ENCODE results near the gene SFSWAP.

Gene SFSWAP

DNA sequence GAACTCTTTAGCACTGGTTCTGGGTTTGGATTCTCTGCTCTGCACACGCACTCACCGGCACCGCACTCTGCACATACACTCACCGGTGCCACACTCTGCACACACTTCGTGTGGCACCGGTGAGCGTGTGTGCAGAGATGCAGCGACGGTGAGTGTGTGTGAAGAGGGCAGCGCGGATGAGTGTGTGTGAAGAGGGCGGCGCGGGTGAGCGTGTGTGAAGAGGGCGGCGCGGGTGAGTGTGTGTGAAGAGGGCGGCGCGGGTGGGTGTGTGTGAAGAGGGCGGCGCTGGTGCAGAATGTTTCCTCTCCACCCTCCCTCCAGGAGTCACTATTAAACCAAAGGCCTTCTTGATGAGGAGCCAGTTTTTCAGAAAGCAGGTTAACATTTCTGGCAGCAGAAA lies 68.1 kb downstream of the SFSWAP start:
- DNase-seq (ENCODE audit: low spot score): no peak
- ChIA-PET POLR2A (ENCODE audit: low non-redundant PET) (no interaction called here), CTCF (no interaction called here)
- H3K27ac ChIP-seq: no peak overlapping the region
- TF ChIP-seq, protein P1, sequence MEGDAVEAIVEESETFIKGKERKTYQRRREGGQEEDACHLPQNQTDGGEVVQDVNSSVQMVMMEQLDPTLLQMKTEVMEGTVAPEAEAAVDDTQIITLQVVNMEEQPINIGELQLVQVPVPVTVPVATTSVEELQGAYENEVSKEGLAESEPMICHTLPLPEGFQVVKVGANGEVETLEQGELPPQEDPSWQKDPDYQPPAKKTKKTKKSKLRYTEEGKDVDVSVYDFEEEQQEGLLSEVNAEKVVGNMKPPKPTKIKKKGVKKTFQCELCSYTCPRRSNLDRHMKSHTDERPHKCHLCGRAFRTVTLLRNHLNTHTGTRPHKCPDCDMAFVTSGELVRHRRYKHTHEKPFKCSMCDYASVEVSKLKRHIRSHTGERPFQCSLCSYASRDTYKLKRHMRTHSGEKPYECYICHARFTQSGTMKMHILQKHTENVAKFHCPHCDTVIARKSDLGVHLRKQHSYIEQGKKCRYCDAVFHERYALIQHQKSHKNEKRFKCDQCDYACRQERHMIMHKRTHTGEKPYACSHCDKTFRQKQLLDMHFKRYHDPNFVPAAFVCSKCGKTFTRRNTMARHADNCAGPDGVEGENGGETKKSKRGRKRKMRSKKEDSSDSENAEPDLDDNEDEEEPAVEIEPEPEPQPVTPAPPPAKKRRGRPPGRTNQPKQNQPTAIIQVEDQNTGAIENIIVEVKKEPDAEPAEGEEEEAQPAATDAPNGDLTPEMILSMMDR (conservative IDR thresholded peaks at IDR 0.05; ENCODE audit: low read depth): no peak

DNA sequence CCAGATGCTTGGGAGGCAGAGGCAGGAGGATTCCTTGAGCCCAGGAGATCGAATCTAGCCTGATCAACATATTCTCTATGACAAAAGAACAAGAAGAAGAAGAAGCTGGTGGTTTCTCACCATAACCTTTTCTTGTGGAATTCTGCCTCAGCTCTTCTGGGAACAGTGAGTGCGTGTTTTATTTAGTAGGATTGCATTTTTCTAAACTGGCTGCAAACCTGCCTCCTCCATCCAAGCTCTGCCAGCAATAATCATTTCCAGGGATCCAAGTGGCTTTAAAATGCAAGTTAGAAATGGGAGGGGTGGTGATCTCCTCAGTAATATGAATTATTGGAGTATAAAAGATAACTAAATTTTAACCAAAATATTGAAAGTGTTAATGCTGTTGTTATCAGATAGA lies 71.2 kb downstream of the SFSWAP start:
- ChIA-PET CTCF (no interaction called here), POLR2A (ENCODE audit: low non-redundant PET) (no interaction called here)
- H3K27ac ChIP-seq: no peak overlapping the region

DNA sequence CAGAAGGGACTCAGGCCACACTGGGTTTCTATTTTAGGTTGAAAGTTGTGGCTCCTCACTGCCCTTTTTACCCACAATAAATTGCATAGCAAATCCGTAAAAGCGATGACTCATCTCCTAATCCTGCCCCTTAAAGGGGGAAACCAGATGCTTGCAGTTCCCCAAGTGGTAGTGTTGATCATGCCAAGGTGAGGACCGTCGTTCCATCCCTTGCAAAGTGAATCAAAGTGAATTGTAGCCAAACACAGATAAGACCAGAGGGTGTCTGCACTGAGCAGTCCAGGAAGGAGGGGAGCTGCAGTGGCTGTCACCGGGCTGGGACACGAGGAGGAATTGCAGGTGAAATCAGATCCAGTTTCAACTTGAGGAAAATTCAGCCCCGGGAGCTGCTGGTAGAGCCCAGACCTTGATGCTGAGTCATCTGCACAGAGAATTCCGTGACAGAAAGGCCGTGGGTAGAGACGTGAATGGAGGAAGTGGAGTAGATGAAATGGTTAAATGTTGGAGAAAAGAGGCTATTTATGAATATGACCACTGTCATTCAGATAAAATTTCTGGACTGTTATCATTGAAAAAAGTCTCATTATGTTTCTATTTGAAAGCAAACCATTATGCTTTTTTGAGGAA lies 73.1 kb downstream of the SFSWAP start:
- ChIA-PET POLR2A (ENCODE audit: low non-redundant PET) (no interaction called here), CTCF (interaction anchor here (1.9 kb wide), 1 partner anchor 10 kb away, joined by 4 read pairs; no protein-coding TSS in a partner anchor)
- H3K27ac ChIP-seq: peak overlapping the region; percentile 68
- TF ChIP-seq, protein P1 (conservative IDR thresholded peaks at IDR 0.05; ENCODE audit: low read depth): no peak
- DNase-seq (ENCODE audit: low spot score): peak; percentile 65

More for the DNA sequence above, 71.2 kb downstream of the SFSWAP start:
- TF ChIP-seq, protein P1 (conservative IDR thresholded peaks at IDR 0.05; ENCODE audit: low read depth): no peak
- DNase-seq (ENCODE audit: low spot score): no peak

DNA sequence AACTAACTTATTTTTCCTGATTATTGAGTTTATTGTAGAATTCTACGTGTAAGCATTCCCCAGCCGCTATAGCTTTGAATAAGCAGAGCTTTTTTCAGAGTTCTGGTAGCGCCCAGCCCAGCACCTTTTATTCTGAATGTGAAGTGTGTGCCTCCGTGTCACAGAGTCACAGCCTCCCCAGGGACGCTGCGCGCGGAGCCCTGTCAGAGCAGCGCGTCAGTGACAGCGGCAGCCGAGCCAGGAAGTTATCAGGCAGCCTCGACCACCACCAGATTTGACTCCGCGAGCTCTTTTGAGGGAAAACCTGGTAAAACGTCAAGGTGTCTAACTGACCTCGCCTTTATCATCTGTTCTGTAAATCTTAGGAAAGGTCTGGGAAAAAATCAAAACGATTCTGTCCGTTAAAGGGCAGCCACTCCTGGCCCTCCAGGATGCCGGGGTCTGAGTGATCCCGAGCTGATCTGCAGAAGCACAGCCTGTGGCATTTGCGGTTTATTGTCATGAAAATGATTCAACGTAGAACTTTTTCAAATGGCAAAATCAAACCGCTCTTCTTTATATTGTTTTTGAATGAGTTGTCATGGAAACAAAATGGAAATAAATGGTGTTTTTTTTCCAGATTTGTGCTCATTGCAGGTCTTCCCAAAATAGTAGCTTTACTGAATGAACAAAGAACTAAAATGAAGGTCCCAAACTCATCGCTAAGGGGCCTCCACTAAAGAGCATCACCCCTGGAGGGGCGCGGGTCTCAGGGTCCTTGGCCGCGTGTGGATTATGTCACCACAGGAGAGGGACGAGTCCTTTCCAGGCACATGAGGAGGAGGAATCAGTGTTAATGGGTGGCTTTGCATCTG lies 74.2 kb downstream of the SFSWAP start:
- TF ChIP-seq, protein P1 (conservative IDR thresholded peaks at IDR 0.05; ENCODE audit: low read depth): no peak
- ChIA-PET CTCF (interaction anchor here (1.9 kb wide), 1 partner anchor 11 kb away, joined by 4 read pairs; no protein-coding TSS in a partner anchor), POLR2A (ENCODE audit: low non-redundant PET) (no interaction called here)
- DNase-seq (ENCODE audit: low spot score): no peak
- H3K27ac ChIP-seq: no peak overlapping the region

DNA sequence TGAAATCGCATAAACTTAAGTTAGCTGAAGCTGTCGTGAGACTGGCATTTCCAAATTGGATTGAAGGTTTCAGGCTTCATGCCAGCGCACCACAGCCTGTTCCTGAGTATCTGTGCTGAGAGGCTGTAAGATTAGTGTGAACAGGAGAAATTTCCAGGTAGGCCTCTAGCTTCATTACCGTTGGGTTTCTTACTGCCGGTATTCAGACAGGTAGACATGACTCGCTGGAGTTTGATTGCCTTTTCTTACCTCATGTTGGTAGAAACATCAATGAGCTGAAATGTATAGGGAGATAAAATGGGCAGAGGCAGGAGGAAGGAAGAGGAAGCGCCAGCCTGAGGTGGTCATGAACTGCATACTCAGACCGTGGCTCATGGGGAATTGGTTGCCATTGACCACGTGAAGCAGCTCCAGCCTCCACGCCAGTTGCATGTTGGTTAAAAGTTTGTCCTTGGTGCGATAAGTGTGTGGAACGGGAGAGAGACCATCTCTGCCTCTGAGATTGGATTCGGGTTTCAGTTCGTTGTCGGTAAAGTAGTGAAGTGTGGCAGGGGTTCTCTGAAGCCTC lies 75.0 kb downstream of the SFSWAP start:
- DNase-seq (ENCODE audit: low spot score): no peak
- ChIA-PET CTCF (no interaction called here), POLR2A (ENCODE audit: low non-redundant PET) (no interaction called here)
- no peak overlapping the region for H3K27ac ChIP-seq
- TF ChIP-seq, protein P1 (conservative IDR thresholded peaks at IDR 0.05; ENCODE audit: low read depth): no peak

DNA sequence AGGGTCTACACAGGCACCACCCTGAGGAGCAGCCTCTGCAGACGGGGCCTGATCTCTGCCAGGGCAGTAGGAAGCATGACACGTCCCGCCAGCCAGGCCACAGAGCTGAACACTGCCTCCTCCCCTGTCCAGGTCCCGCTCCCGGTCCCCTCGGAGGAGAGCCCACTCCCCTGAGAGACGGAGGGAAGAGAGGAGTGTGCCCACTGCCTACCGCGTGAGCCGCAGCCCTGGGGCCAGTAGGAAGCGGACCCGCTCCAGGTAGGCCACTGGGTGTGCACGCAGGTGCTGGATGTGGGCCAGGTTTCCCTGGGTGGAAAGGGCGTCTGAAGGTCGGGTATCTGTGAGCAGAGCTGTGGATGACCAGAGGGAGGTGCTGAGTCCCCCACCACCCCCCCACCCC lies 75.4 kb downstream of the SFSWAP start:
- CTCF ChIA-PET: no interaction called here
- POLR2A ChIA-PET (ENCODE audit: low non-redundant PET): no interaction called here
- TF ChIP-seq, protein P1 (conservative IDR thresholded peaks at IDR 0.05; ENCODE audit: low read depth): no peak
- H3K27ac ChIP-seq: no peak overlapping the region
- no peak for DNase-seq (ENCODE audit: low spot score)
